Stimulated activated CD8-positive, alpha-beta memory T cell treated with anti-CD3 and anti-CD28 coated beads, Interleukin-4, amount 100 ng/mL, for 48 hours (primary cell): ENCODE data around the gene TRANK1.
A peak's percentile ranks its signal among the peaks of the same experiment; 100 is the strongest.

Source experiments
- DNase-seq: peaks from one replicate; pipeline ENCODE4 v3.0.0-alpha.2; 2020

The TRANK1 gene

DNA sequence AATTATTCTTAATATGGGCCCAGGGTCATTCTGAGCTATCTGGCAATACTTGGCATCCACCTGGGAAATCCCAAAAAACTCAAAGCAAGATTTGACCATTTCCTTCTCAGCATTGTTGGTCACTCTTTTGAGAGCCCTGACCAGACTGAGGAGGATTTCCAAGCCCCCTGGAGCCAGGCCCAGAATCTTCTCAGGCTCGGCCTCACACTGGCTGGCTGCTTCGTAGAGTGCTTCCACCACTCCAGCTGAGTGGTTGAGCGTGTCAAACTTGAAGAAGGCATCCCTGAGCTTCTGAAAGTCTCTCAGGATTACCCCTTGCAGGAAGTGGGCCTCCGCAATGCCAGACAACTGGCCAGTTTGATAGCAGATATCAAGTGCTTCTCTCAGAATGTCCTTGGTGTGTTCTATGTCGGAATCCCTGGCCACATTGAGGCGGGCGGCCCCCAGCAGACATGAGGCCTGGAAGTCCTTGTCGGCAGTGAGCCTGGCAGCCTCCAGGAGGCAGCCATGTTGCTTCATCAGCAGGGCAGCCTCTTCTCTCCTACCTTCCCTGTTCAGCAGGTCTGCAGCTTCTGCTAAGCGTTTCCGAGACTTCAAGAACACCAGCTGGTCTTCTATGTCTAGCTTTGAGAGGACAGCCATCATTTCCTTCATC, 111.6 kb downstream of the TRANK1 start:
- DNase-seq, result no peak

DNA sequence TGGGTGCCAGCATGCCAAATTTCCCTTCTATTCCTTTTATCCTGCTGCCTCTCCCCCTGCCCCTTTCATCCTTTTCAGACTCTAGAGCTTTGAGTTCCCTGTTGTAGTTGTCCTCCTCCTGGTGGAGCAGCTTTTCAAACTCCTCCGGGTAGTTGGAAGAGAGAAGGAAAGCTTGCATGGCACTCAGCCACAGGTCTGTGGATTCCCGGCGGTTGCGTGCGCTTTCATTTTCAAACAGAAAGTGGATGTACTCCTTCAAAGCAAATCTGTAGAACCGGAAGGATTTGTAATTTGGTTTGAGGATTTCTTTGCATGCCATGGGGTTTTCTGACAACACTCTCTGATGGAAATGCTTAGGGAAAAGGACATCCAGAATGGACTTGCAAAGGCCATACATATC, 112.4 kb downstream of the TRANK1 start:
- DNase-seq, result no peak

DNA sequence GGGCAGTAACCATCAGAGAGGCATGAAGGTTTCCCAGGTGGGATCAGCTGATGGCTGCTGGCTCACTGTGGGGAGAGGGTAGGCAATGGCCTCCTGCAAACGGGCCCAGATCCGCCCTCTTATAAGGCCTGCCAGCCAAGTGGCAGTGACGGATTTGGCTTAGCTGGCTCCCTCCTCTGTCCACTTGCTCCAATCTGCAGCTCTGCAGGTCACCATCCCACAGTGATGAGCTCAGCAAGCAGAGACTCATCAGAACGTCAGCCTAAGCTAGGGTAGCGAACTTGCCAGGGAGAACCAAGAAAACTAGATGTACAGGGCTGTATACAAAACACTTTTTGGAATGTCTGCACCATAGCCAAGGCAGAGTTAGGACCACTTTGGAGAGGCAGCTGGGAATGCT, 117.7 kb downstream of the TRANK1 start:
- no peak for DNase-seq

DNA sequence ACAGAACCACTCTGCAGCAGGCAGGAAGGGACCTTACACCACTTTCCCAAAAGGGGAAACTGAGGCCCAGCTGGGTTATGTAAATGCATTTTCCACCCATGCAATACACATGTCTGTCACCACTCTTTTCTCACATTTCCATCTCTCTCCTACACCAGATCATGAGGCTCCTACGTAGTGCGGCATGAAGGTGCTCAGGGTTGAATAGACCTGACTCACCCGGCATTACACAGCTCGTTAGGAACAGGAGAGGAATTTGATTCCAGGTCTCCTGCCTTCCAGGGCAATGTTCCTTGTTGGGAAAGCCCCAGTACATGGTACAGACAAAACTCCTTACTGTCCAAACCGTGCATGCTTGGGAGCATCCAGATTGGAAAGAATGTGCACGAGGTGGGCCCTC, 118.6 kb downstream of the TRANK1 start:
- DNase-seq, result no peak

DNA sequence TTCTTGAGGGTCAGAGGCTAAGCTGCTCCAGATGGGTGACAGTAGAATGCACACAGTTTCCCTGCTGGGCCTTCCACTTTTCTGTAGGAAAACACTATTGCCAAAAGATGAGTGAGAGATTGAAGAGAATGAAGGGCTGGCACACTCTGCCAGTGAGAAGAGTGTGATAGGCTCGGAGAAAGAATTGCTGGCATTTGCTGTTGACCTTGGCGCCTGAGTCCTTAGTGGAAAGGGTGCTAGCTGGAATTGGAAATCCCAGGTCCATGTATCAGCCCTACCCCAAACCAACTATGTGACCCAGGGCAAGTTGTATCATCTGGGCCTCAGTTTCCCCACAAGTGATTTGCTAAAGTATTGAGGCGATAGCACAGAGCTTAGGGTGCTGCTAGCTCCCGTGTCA, 120.4 kb downstream of the TRANK1 start:
- no peak for DNase-seq

DNA sequence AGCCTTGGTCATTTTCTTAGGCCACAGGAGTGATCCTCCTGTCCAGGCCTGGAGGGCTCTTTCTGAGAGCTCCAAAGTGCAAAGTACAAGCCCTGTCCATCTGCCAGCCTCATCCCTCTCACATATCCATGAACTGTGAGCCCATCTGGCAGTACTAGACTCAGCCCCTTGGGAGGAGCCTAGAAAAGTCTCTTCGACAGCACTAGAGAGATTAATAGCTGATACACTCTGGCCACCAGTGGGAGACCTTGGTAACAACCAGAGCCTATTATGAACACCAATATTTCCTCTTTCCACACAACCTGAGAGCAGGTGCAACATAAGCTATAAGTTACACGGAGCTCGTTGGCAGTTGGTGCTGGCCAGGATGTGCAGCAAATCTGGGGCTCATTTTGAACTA, 121.0 kb downstream of the TRANK1 start:
- DNase-seq, result no peak

DNA sequence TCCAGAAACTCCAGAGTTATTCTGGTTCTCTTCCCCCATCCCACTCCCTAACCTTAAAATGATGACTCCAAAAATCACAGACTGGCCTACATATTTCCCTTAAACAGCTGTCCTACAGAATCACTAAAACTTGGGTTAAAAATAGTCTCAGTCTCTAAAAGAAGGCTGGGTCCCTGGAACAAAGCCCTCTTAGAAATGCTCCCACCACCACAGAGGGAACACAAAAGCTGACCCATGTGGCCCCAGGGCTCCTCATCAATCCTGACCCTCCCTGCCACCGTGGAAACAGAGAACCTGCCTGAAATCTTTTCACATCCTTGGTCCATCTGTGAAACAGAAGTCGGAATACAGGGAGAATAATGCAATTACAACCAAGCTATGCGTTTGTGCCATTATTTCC, 124.8 kb downstream of the TRANK1 start:
- DNase-seq, result no peak

DNA sequence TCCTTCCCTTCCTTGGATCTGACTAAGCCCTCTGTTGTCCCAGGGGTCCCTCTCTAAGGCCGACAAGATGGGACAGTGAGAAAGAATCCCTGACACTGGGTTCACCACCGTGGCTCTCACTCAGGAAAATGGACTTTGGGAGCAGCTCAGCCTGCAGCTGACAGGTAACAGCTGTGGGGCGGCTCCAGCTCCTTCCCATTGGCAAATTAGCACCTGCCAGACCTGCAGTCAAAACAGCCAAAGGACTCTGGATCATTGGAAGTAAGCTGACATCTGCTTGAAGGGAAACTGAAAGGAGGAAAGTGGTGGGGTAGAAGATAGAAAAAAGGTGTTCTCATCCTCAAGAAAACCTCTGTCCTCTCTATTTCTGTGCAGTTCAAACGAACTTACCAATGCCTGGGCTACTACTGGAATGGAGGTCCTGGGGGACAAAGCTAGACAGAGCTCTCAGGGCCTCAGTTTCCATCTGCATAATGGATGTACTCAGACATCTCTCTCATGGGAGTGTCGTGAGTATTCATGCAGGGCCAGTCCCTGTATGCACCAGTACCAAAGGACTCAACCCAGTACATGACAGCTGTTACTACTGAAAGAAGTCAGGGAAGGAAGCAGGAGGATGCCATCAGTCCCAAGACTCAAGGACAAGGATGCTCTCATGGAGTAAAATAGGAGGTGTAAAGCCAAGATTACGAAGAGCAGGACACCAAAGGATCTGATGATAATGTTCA, 126.9 kb downstream of the TRANK1 start:
- DNase-seq, result no peak

DNA sequence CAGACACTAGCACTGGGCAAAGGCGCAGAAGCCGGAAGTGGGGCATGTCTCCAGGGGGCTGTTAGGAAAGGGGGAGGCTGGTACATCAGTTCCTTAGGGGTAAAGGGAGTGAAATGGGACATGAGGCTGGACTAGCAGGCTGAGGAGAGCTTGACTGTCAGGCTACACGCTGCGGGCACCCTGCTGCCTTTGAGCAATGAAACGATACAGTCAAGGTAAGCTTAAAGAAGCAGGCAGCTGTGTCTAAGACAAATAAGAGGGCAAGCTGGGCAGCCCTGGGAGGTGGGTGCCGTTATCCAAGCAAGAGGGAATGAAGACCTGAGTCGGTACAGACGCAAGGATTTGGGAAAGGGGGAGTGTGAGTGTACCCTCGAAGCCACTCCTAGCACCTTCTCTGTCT, 129.5 kb downstream of the TRANK1 start:
- DNase-seq, result no peak

DNA sequence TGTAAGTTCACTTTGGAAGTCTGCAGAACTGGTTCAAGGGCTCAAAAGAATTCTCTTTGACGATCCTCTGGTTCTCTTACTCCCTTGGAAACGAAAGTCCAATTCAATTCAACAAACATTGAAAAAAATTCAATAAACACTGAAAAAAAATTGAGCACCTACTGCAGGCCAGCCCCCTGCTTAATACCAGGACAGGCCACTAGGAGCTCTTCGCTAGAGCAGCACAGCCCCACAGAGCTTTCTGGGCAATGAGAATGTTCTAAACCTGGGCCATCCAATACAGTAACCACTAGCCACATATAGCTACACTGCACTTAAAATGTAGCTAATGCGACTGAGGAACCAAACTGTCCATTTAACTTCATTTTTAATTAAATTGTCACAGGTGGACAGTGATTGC, 130.1 kb downstream of the TRANK1 start:
- DNase-seq, result no peak

DNA sequence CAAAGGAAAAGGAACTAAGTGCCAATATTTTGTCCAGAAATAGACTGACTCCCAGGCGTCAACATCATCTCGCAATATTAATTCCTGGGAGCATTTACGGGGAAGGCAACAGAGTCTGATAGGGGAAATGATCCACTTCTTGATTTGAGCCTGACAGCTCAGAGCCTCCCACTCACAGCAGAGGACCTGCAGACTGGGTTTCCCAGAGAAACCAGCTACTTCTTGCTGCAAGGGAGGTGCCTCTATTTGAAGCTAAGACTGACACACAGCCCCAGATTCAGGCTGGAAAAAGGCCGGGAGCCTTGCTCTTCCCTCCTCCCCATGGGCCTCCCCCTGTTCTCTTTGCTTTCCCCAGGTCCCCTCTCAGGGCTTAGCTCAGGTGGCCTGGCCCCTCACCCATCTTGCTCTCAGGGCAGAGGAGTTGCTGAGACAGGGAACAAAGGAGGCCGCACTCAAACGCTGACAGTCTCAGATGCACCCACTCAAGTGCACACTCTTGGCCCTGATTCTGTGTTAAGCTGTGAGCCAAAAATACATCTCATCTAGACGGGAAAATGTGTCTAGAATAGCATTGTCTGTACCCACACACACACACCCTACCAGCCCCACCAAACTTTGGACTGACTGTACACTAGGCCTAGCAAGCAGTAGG, 130.7 kb downstream of the TRANK1 start:
- no peak for DNase-seq

DNA sequence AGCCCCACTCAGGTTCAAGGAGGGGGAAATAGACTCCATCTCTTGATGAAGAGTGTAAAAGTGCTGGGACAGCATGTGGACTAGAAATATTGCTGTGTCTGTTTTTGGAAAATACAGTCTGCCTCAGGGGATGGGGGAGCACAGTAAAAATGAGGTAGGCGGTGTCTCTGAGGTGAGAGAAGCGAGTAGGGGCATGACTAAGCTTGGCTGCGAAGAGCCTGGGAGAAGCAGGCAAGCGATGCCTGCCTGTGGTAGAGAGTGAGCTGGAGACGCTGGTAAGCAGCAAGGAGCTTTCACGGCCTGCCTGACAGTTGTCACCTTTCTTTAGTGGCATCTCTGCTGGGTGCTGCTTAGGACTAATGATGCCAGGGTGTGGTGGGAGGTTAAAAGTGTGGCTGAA, 131.5 kb downstream of the TRANK1 start:
- DNase-seq, result no peak

DNA sequence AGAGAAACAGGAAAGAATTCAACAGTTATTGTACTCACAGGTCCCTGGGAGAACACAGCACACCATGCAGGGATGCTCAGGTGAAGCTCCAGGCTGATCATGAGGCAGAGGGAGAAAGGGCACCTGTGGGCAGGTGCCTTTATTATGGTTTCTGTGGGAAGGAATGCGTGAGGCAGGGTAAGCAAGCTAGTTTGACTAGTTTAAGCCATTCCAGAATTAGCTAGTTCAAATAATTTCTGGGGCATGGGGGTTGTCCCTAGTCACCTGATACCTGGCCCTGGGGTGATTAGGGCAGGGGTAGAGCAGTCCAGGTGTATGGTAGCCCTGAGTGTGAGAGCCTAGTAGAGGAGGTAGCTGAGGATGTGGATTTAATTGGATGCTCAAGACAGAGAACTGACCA, 132.6 kb downstream of the TRANK1 start:
- no peak for DNase-seq

DNA sequence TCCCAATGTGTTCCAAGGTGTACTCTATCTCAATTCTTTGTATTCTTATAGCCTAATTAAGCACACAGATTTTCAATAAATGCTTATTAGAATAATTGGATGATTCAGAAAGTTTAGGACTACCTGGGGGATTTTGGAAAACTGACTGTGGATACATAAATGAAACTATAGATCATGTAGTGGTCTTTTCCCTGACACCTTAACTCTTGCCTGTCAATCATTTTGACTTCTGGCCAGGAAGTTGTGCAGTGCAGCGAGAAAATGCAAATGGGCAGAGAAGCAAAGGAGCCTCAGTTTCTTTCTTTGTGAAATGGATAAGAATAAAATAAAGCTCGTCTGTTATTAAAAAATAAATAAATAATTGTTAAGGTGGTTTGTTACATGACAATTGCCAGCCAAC, 133.1 kb downstream of the TRANK1 start:
- no peak for DNase-seq

DNA sequence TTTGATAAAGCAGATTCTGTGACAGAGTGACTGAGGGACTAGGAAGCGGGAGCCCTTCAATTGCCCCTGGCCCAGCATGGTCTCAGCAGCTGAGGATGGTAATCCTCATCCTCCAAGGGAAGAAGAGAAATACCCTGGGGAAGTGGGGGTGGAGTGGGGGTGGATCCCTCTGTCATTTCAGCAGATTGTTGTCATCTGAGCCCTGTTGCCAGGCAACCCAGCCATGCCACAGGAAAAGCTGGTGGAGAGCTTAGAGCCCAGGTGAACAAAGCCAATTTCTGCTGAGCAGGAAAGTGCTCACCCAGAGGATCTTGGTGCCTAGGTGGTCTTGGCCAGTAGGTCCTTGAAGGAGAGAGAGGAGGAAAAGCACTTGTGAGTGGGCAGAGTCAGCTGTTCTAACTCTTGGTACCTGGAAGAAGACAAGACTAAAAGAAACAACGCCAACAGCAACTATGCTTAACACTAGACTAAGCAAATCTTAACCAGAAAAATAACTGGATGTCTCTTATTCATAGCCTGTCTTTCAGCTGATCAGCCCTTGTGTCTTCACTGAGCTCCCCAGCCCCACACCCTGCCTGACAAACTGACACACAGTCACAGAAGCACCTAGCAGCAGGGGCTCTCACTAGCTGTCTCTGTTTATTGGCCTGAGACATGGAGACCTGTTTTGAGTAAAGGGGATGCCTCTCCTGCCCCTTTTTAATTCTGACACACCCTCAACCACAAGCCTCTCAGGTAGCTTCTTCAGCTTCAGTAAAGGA, 140.4 kb downstream of the TRANK1 start:
- DNase-seq, result no peak

DNA sequence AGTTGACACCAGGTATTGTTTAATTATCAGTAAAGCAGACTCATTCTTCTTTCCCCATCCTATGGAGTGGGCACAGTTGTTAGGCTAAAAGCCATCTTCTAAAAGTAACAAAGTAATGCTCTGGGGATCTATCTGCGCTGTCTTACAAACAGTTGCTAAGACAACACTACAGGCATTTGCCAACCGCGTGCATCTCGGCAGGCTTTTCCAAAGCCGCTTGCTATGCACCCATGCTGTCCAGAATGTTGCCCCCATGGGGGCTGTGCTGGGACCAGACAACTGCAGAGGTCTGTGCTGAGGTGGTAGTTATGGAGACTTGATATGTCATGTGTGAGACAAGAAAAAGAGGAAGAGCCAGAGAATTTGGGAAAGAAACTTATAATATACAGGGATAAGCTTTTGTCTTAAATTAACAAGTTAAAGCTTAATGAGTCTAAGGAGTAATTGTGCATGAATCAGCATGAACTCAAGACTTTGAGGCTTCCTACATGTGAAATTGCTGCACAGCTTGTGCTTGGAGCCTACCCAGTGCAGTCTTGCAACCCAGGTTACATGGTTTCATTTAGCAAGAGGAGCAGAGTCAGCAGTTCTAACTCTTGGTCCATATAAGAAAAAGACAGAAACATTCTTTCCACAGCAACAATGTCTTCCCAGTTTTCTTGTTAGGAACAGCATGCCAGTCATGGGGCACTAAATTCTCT, 141.6 kb downstream of the TRANK1 start:
- DNase-seq, result no peak

DNA sequence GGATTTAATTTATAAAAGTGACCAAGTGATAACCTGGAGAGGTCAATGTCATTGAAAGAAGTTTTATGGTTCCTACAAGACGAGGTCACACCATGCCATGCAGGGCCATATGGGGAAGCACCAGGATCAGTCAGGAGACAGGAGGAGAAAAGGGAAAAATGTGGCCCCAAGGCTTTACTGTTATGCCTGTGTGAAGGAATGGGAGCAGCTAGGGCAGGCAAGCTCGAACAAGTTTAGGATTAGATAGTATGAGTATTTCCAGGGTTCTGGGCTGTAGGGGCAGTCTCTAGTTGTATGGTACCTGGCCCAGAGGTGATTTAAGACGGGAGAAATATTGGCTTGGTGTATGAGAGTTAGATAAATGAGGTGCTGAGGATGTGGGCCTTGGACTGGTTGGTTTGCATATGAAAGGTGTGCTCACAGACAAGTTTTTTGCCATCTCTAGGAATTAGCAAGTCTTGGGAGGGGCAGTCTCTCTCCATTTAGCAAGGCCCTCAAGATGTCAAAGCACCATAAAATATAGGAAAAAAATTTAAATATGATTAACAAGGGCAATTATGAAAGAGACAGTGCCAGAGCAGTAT, 144.2 kb downstream of the TRANK1 start:
- DNase-seq, result no peak

DNA sequence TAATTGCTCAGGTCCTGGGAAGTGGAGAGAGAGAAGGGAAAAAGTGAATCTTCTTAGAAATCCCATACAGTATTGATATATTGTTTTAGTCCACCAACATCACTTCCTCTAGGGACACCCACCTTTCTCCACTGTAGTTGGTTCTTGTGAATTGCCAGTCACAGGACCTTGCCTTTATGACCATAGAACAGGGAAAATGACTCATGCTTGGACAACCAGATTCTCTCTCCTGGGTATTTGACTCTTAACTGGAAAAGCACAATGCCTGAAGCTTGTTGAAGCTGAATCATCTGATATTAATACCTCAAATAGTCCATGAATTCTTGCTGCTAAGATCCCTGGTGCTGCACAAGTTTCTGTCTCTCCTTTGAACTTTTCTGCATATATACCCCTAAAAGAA, 148.0 kb downstream of the TRANK1 start:
- DNase-seq, result no peak

DNA sequence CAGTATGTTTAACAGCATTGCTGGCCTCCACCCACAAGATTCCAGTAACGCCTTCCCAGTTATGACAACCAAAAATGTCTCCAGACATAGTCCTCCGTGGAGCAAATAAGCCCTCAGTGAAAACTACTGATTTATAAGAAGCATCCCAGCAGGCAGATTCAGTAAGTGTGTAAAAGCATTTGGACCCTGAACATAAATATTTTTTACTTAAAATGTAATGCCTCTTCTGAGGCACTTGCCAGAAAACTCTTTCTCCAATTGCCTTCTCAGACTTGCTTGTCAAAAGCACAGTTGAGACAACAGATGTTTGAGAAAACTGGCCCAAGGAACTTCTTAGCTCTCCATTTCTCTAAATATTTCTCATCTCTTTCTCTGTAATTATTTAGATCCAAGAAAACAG, 148.7 kb downstream of the TRANK1 start:
- no peak for DNase-seq

DNA sequence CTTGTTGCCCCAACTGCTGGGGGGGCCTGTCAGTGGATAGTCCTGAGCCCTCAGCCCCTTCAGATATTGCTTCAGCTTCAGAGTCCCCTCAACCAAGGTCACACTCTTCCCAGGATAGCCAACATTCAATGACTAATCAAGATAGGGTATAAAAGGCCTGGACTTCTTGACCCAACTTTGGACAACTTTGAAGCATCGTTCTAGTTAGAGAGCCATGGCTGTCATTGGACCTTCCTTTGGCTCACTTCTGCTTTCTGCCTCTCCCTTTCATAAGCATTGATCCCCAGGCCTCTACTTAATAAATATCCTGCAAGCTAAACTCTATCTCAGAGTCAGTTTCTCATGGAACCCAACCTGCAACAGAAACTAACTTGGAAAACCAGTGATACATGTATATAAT, 149.2 kb downstream of the TRANK1 start:
- DNase-seq, result no peak

DNA sequence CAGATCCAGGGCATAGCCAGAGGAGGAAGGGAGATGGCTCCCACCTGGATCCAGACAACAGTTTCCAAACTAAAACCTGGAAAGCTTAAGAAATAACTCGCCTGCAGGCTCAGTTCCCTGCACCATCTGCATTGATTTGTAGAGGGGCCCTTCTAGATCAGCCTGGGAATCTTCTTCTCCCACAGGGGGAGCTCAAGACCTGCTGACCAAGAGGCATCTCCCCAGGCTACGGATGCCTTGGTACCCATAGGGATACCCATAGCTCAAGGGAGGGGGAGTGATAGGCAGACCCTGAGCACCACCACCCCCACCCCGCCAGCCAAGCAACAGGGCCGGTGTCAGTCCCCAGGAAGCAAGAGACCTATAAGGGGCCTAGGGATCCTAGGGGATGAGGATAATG, 152.5 kb downstream of the TRANK1 start:
- peak; percentile 33 for DNase-seq

DNA sequence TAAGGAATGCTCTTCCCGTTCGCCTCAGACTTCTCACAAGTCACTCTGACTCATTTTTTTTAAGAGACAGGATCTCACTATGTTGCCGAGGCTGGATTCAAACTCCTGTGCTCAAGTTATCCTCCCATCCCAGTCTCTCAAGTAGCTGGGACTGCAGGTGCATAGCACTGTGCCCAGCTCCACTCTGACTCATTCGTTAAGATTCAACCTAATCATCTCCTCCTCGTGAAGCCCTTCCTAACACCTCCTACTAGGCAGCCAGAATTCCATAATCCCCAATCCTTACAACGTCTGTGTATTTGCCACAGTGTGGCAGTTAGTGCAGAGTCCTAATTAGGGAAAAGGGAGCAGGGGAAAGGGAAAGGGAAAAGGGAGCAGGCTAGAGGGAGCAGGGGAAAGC, 154.1 kb downstream of the TRANK1 start:
- DNase-seq, result no peak
